ENCODE results near the gene ODC1.

The ODC1 gene

GRCh38 chr2:10495311-10495987 is 47.3 kb upstream of the ODC1 start:
- no peak overlapping the region for H3K27ac ChIP-seq (ENCODE audit: low read depth, low read length, poor library complexity, severe bottlenecking)
- no peaks in the 10 kb centered on the region for H4K20me1 ChIP-seq (ENCODE audit: insufficient read depth, low read length)
- H2AFZ ChIP-seq (ENCODE audit: low read length) = no peak overlapping the region
- H3K79me2 ChIP-seq (ENCODE audit: insufficient read depth, low read length) = no peaks in the 10 kb centered on the region
- H3K4me2 ChIP-seq (ENCODE audit: low read length) = no peak overlapping the region
- no peak for TF ChIP-seq CTCF (IDR thresholded peaks at IDR 0.05; ENCODE audit: low read length)
- no peak for TF ChIP-seq EZH2 (IDR thresholded peaks at IDR 0.05; ENCODE audit: borderline replicate concordance, low read length)
- no peaks in the 10 kb centered on the region; the same call in 1 of the 2 replicates for H3K9me3 ChIP-seq (ENCODE audit: low read length)
- no peaks in the 10 kb centered on the region for H3K4me1 ChIP-seq (ENCODE audit: insufficient read depth, low read length, severe bottlenecking)
- no peaks in the 10 kb centered on the region for H3K9me2 ChIP-seq (ENCODE audit: low read depth, low read length)
- H3K4me3 ChIP-seq (ENCODE audit: low read depth, low read length, poor library complexity, severe bottlenecking) = no peak overlapping the region
- no peak overlapping the region for H3K9ac ChIP-seq (ENCODE audit: low read length)
- H3K36me3 ChIP-seq (ENCODE audit: insufficient read depth, low read length) = no peaks in the 10 kb centered on the region
- H3F3A ChIP-seq (ENCODE audit: insufficient read depth, low read length) = no peaks in the 10 kb centered on the region
- H3K27me3 ChIP-seq (ENCODE audit: insufficient read depth, low read length) = peaks cover 12% of the 10 kb centered on the region

GRCh38 chr2:10494351-10495066 is 46.4 kb upstream of the ODC1 start:
- no peaks in the 10 kb centered on the region for H3K36me3 ChIP-seq (ENCODE audit: insufficient read depth, low read length)
- H3F3A ChIP-seq (ENCODE audit: insufficient read depth, low read length) = no peaks in the 10 kb centered on the region
- no peaks in the 10 kb centered on the region for H3K9me2 ChIP-seq (ENCODE audit: low read depth, low read length)
- H3K79me2 ChIP-seq (ENCODE audit: insufficient read depth, low read length) = no peaks in the 10 kb centered on the region
- H2AFZ ChIP-seq (ENCODE audit: low read length) = no peak overlapping the region
- H3K4me1 ChIP-seq (ENCODE audit: insufficient read depth, low read length, severe bottlenecking) = no peaks in the 10 kb centered on the region
- no peaks in the 10 kb centered on the region; the same call in 1 of the 2 replicates for H3K9me3 ChIP-seq (ENCODE audit: low read length)
- TF ChIP-seq EZH2 (IDR thresholded peaks at IDR 0.05; ENCODE audit: borderline replicate concordance, low read length) = no peak
- TF ChIP-seq CTCF (IDR thresholded peaks at IDR 0.05; ENCODE audit: low read length) = no peak
- no peak overlapping the region for H3K9ac ChIP-seq (ENCODE audit: low read length)
- H4K20me1 ChIP-seq (ENCODE audit: insufficient read depth, low read length) = no peaks in the 10 kb centered on the region
- no peak overlapping the region for H3K4me3 ChIP-seq (ENCODE audit: low read depth, low read length, poor library complexity, severe bottlenecking)
- no peak overlapping the region for H3K4me2 ChIP-seq (ENCODE audit: low read length)
- peaks cover 12% of the 10 kb centered on the region for H3K27me3 ChIP-seq (ENCODE audit: insufficient read depth, low read length)
- no peak overlapping the region for H3K27ac ChIP-seq (ENCODE audit: low read depth, low read length, poor library complexity, severe bottlenecking)

GRCh38 chr2:10493634-10494281 is 45.6 kb upstream of the ODC1 start:
- Histone ChIP-seq H3K9me2 (ENCODE audit: low read depth, low read length) (no peaks in the 10 kb centered on the region), H3K36me3 (ENCODE audit: insufficient read depth, low read length) (no peaks in the 10 kb centered on the region), H2AFZ (ENCODE audit: low read length) (no peak overlapping the region), H3K4me3 (ENCODE audit: low read depth, low read length, poor library complexity, severe bottlenecking) (no peak overlapping the region), H3K9ac (ENCODE audit: low read length) (no peak overlapping the region), H3K27ac (ENCODE audit: low read depth, low read length, poor library complexity, severe bottlenecking) (no peak overlapping the region), H3K9me3 (ENCODE audit: low read length) (no peaks in the 10 kb centered on the region; the same call in 1 of the 2 replicates), H3K4me2 (ENCODE audit: low read length) (no peak overlapping the region), H3K27me3 (ENCODE audit: insufficient read depth, low read length) (peaks cover 12% of the 10 kb centered on the region), H3K4me1 (ENCODE audit: insufficient read depth, low read length, severe bottlenecking) (no peaks in the 10 kb centered on the region), H3K79me2 (ENCODE audit: insufficient read depth, low read length) (no peaks in the 10 kb centered on the region), H4K20me1 (ENCODE audit: insufficient read depth, low read length) (no peaks in the 10 kb centered on the region), H3F3A (ENCODE audit: insufficient read depth, low read length) (no peaks in the 10 kb centered on the region)
- no peak for TF ChIP-seq CTCF (IDR thresholded peaks at IDR 0.05; ENCODE audit: low read length)
- TF ChIP-seq EZH2 (IDR thresholded peaks at IDR 0.05; ENCODE audit: borderline replicate concordance, low read length) = no peak
